ENCODE results near the gene MAVS. TPM values are rescaled to one million over a fixed set of nuclear protein-coding genes. Genes with fewer than 3 reads are reported as not detected.

The MAVS gene
- total RNA-seq, 1 donor from 2014 or later: 37.9 TPM

- H3K4me3 Mint-ChIP-seq (ENCODE audit: unreplicated experiment): no peak overlapping the region
- no peak for TF ChIP-seq CTCF (IDR thresholded peaks at IDR 0.05)
- no peaks in the 10 kb centered on the region for H3K9me3 Mint-ChIP-seq (ENCODE audit: low read depth)
- peaks cover 39% of the 10 kb centered on the region for H3K36me3 Mint-ChIP-seq (ENCODE audit: low read depth)
- peaks cover 14% of the 10 kb centered on the region for H3K4me1 Mint-ChIP-seq (ENCODE audit: low read depth)
- H3K27me3 Mint-ChIP-seq (ENCODE audit: low read depth): no peaks in the 10 kb centered on the region
- H3K27ac Mint-ChIP-seq (ENCODE audit: unreplicated experiment): no peak overlapping the region
- no peak for DNase-seq (ENCODE audit: low spot score)
These were observed 69.1 kb downstream of the MAVS start for GRCh38 chr20:3915691-3916090.

- Mint-ChIP-seq H3K27me3 (ENCODE audit: low read depth) (no peaks in the 10 kb centered on the region), H3K4me3 (ENCODE audit: unreplicated experiment) (no peak overlapping the region), H3K4me1 (ENCODE audit: low read depth) (peaks cover 14% of the 10 kb centered on the region), H3K27ac (ENCODE audit: unreplicated experiment) (no peak overlapping the region), H3K36me3 (ENCODE audit: low read depth) (peaks cover 38% of the 10 kb centered on the region), H3K9me3 (ENCODE audit: low read depth) (no peaks in the 10 kb centered on the region)
- TF ChIP-seq CTCF (IDR thresholded peaks at IDR 0.05): no peak
- no peak for DNase-seq (ENCODE audit: low spot score)
These were observed 69.7 kb downstream of the MAVS start for GRCh38 chr20:3916364-3916763.

- peaks cover 33% of the 10 kb centered on the region for H3K36me3 Mint-ChIP-seq (ENCODE audit: low read depth)
- H3K27ac Mint-ChIP-seq (ENCODE audit: unreplicated experiment): peak overlapping the region; percentile 63
- peaks cover 35% of the 10 kb centered on the region for H3K4me1 Mint-ChIP-seq (ENCODE audit: low read depth)
- TF ChIP-seq CTCF (IDR thresholded peaks at IDR 0.05): no peak
- H3K27me3 Mint-ChIP-seq (ENCODE audit: low read depth): no peaks in the 10 kb centered on the region
- no peak for DNase-seq (ENCODE audit: low spot score)
- H3K9me3 Mint-ChIP-seq (ENCODE audit: low read depth): no peaks in the 10 kb centered on the region
- no peak overlapping the region for H3K4me3 Mint-ChIP-seq (ENCODE audit: unreplicated experiment)
These were observed 72.7 kb downstream of the MAVS start for GRCh38 chr20:3919352-3919751.

- Mint-ChIP-seq H3K4me3 (ENCODE audit: unreplicated experiment) (no peak overlapping the region), H3K27me3 (ENCODE audit: low read depth) (no peaks in the 10 kb centered on the region), H3K4me1 (ENCODE audit: low read depth) (peaks cover 40% of the 10 kb centered on the region), H3K9me3 (ENCODE audit: low read depth) (no peaks in the 10 kb centered on the region), H3K27ac (ENCODE audit: unreplicated experiment) (peak overlapping the region; percentile 52), H3K36me3 (ENCODE audit: low read depth) (peaks cover 39% of the 10 kb centered on the region)
- TF ChIP-seq CTCF (IDR thresholded peaks at IDR 0.05): no peak
- DNase-seq (ENCODE audit: low spot score): no peak
These were observed 75.8 kb downstream of the MAVS start for GRCh38 chr20:3922223-3922982.

- no peak overlapping the region for H3K4me3 Mint-ChIP-seq (ENCODE audit: unreplicated experiment)
- H3K36me3 Mint-ChIP-seq (ENCODE audit: low read depth): peaks cover 39% of the 10 kb centered on the region
- H3K9me3 Mint-ChIP-seq (ENCODE audit: low read depth): no peaks in the 10 kb centered on the region
- TF ChIP-seq CTCF (IDR thresholded peaks at IDR 0.05): no peak
- no peaks in the 10 kb centered on the region for H3K27me3 Mint-ChIP-seq (ENCODE audit: low read depth)
- DNase-seq (ENCODE audit: low spot score): no peak
- peak overlapping the region; percentile 52 for H3K27ac Mint-ChIP-seq (ENCODE audit: unreplicated experiment)
- peaks cover 44% of the 10 kb centered on the region for H3K4me1 Mint-ChIP-seq (ENCODE audit: low read depth)
These were observed 76.3 kb downstream of the MAVS start for GRCh38 chr20:3922983-3923339.

All from chondrocyte (in vitro differentiated cells).